SJSA1 (cell line): ENCODE results near the gene PACS1. TPM values are rescaled to one million over a fixed set of nuclear protein-coding genes. Genes with fewer than 3 reads are reported as not detected.

Source experiments
- DNase-seq, 2 experiments: peaks; one replicate each; pipeline ENCODE4 v3.0.0-alpha.2; 2015 to 2020; ENCODE audit warnings: low spot score in 2 of 2, low read depth in 1 of 2
- H3K27ac ChIP-seq: fragments of 250-450 bp; sonication (Bioruptor Pico); 2 replicates; pipeline ENCODE4 v1.5.1; 2020; ENCODE audit warnings: mild to moderate bottlenecking, moderate library complexity
- H3K27me3 ChIP-seq: fragments of 250-450 bp; sonication (Bioruptor Pico); replicated peaks from 2 replicates; pipeline ENCODE4 v1.5.1; 2020; ENCODE audit warnings: mild to moderate bottlenecking, moderate library complexity
- H3K36me3 ChIP-seq: fragments of 250-450 bp; sonication (Bioruptor Pico); 2 replicates; pipeline ENCODE4 v1.5.1; 2020; ENCODE audit warnings: mild to moderate bottlenecking
- H3K4me1 ChIP-seq: fragments of 250-450 bp; sonication (Bioruptor Pico); replicated peaks from 2 replicates; pipeline ENCODE4 v1.6.1; 2021; ENCODE audit warnings: mild to moderate bottlenecking
- H3K4me3 ChIP-seq: fragments of 250-450 bp; sonication (Bioruptor Pico); 2 replicates; pipeline ENCODE4 v1.5.1; 2020; ENCODE audit warnings: mild to moderate bottlenecking
- H3K9me3 ChIP-seq: fragments of 250-450 bp; sonication (Bioruptor Pico); replicated peaks from 2 replicates; pipeline ENCODE4 v1.5.1; 2020; ENCODE audit warnings: mild to moderate bottlenecking
- total RNA-seq: library from RNA; depleted of rRNA; stranded (reverse); fragments of >200 nt; shearing (Covaris generic); gene quantifications from 2 replicates; pipeline ENCODE4 v1.2.3, GENCODE V29; 2014; rRNA removed

The PACS1 gene
- total RNA-seq, 1 experiment from 2014 or later = 37.1 TPM

DNA sequence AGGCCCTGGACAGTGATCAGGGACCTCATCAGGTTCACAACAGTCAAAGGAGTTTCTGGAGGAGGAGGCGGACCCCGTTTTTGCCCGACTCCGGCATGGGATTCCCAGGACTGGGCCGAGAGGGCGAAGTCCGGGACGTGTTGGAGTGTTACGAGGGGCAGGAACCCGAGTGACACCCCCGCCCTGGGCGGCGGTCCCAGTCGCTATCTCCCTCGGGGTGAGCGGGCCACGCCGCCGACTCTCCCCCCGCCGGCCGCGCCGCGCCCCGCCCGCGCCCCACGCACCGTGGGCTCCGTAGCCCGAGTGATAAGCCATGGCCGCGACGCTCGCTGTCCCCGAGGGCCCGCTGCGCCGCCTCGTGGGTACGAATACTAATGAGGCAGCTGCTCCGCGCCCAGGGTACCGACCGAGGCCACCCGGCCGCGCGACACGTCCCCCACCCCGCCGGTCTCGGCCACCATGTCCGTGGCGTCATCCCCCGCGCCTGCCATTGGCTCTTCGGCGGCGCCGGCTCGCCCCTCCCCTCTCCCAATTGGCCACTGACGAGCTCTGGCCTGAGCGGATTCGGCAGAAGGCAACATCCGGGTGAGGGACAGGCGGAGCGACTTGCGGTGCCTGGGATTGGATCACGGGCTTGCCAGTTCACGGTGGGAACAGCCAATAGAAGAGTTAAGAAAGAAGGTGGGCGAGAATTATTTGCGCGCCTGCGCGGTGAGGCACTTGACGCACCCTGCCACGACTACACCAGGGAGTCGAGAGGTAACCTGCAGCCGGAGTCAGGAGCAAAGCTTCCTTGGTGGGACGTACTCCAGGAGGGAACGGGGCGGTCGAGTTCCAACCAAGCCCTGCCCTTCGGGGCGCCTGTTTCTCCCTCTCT is 218.8 kb downstream of the PACS1 start, which contains the start of gene YIF1A:
TSS of gene YIF1A (minus strand) at position 473 of the 877 bp plus-strand sequence. CDS start at position 315, 158 bp downstream.
- H3K27ac ChIP-seq = peak within 1 kb of the TSS; percentile 76
- peaks cover 43% of the 10 kb centered on the region for H3K36me3 ChIP-seq
- H3K4me1 ChIP-seq = peaks cover 28% of the 10 kb centered on the region
- peak within 1 kb of the TSS; percentile 77 for H3K4me3 ChIP-seq
- DNase-seq = peak; percentile 100
- H3K27me3 ChIP-seq = peaks cover 34% of the 10 kb centered on the region
- H3K9me3 ChIP-seq = 0 out of 2 replicates have a peak, but pooled peaks cover 2% of the 10 kb centered on the region

DNA sequence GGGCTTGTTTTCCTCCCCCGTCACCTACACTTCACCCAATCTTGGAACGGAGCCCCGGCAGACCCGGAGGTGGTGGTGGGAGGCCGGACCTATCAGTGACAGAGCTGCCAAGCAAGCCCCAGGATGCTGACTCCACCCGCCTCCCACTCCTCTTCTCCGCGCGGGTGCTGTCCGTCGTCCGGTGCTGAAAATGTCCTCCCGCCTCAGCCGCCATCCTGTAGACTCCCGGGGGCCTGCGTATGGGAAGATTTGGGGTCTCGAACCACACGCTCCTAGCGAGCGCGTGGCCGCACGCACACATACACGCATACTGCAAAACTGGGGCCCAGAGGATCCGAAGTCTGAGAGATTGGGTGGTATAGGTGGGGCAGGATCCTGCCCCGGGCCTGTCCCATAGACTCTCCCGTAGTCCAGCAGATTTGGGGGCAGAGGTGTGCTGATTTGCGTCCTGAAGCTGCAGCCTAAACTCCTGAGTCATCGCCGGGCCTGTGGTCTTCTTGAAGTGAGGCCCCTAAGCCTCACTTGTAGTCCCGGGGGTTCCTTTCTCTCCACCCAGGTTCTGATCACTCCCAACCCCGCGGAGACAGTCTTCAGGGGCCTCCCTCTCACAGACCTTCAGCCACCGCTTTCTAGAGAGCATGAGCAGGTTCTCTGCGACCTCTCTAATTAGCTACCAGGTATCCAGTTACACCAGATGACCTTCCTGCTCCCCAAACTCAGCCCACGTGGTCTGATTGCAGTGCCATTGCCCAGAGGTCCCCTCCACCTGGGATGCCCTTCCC is 219.7 kb downstream of the PACS1 start:
- H3K4me1 ChIP-seq = peaks cover 28% of the 10 kb centered on the region
- H3K27me3 ChIP-seq = peaks cover 37% of the 10 kb centered on the region
- H3K4me3 ChIP-seq = peak overlapping the region; percentile 77
- 0 out of 2 replicates have a peak, but pooled peaks cover 2% of the 10 kb centered on the region for H3K9me3 ChIP-seq
- peak overlapping the region; percentile 61 for H3K27ac ChIP-seq
- peaks cover 35% of the 10 kb centered on the region for H3K36me3 ChIP-seq
- DNase-seq = no peak

- Histone ChIP-seq H3K27ac (no peak overlapping the region), H3K27me3 (peaks cover 37% of the 10 kb centered on the region), H3K4me1 (peaks cover 28% of the 10 kb centered on the region), H3K9me3 (0 out of 2 replicates have a peak, but pooled peaks cover 2% of the 10 kb centered on the region), H3K4me3 (no peak overlapping the region), H3K36me3 (peaks cover 30% of the 10 kb centered on the region)
- DNase-seq = no peak
These were observed 220.2 kb downstream of the PACS1 start for GRCh38 chr11:66290330-66290621.

DNA sequence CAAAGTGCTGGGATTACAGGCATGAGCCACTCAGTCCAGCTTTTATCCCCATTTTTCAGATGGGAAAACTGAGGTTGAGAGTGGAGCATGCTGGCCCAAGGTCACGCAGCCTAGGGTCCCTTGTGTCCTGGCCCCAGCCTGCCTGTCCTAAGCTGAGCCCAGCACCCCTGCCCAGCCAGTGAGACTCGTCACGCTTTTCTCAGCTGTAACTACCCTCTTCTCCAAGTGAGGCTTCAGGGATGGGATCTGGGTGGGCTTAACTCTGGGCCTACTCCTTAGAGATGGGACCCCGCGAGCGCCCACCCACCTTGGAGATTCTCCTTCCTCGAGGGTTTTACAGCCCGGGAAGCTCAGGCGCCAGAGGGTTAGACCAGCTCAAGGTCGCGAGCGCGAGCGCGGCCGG is 221.2 kb downstream of the PACS1 start:
- DNase-seq = no peak
- Histone ChIP-seq H3K4me3 (no peak overlapping the region), H3K36me3 (peaks cover 21% of the 10 kb centered on the region), H3K27me3 (peaks cover 40% of the 10 kb centered on the region), H3K4me1 (peaks cover 28% of the 10 kb centered on the region), H3K9me3 (0 out of 2 replicates have a peak, but pooled peaks cover 2% of the 10 kb centered on the region), H3K27ac (no peak overlapping the region)

DNA sequence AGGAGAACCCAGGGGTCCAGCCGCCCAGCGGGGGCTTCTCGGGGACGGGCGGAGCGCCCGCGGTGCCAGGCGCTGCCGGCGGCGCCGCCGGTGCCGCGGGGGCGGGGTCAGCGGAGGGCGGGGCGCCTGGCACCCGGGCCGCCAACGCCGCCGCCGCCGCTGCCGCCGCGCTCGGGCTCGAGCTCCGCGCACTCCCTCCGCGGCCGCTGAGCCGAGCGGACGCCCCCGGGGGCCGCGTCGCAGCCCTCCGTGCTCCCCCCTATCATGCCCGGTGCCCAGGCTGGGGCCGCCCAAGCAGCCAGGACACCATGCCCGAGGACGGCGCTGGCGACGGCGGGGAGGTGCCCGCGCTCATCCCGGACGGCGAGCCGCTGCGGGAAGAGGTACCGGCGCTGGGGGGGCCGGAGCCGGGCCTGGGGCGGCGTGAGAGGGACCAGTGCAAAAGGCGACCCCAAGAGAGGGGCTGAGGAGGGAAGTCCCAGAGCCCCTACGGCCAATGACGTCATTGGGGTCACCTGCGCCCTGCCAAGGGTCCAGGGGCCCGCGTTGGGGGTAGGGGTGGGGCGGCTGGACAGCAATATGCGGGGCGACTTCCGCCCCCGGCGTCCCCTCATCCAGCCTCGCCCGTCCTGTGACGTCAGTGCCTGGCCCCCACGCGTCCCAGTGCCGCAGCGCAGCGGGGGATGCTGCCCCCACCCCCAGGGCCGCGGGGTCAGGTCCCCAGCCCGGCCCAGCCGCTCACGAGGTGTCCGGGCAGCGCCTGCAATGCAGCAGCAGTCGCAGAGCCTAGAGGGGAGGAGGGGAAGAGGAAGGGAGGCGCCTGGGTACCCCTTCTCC is 221.9 kb downstream of the PACS1 start, which contains the start of gene TMEM151A:
TSS of gene TMEM151A (plus strand) at position 189 of the 837 bp plus-strand sequence. CDS start at position 309, 120 bp downstream.
- H3K4me3 ChIP-seq = peak within 1 kb of the TSS; percentile 25
- H3K27me3 ChIP-seq = peaks cover 42% of the 10 kb centered on the region
- no peak for DNase-seq
- no peak within 1 kb of the TSS for H3K27ac ChIP-seq
- H3K9me3 ChIP-seq = 0 out of 2 replicates have a peak, but pooled peaks cover 2% of the 10 kb centered on the region
- peaks cover 28% of the 10 kb centered on the region for H3K4me1 ChIP-seq
- peaks cover 15% of the 10 kb centered on the region for H3K36me3 ChIP-seq

DNA sequence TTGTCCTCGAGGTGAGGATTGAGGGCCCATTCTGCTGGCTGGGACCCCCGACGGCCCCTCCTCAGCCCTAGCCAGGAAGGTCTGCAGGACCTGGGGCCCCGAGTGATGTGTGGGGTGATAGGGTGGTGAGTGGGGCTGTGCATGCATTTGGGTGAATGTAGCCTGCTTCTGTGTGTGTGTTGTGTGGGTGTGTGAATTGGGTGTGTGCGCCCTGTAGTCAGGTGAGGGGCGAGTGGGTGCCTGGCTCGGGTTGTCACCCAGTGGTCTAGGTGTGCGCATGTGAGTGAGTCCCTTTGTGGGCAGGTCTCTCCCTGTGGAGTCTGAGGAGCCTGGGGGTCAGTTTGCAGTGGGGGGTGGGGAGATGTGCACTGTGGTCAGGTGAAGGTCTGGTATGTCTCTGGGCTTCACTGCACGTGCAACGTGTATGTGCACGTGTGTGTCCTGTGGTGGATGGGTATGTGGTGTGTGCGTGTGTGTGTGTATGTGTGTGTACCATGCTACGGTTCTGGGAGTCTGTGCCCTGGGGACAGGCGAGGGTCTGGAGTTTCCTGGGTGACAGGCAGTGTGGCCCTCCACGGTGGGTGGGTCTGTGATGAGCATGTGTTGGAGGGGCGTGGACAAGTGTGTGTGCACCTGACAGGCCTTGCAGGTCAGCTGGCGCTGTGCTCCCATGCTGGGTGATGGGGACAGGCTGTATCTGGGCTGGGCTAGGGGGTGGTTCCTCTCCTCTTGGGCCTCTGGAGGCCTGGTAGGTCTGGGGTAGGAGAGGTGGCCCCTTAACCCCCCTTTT is 222.7 kb downstream of the PACS1 start:
- H3K27ac ChIP-seq = no peak overlapping the region
- 0 out of 2 replicates have a peak, but pooled peaks cover 2% of the 10 kb centered on the region for H3K9me3 ChIP-seq
- peaks cover 25% of the 10 kb centered on the region for H3K4me1 ChIP-seq
- no peak for DNase-seq
- H3K27me3 ChIP-seq = peaks cover 44% of the 10 kb centered on the region
- peaks cover 10% of the 10 kb centered on the region for H3K36me3 ChIP-seq
- no peak overlapping the region for H3K4me3 ChIP-seq

GRCh38 chr11:66293352-66293751 is 223.3 kb downstream of the PACS1 start:
- Histone ChIP-seq H3K27ac (no peak overlapping the region), H3K9me3 (0 out of 2 replicates have a peak, but pooled peaks cover 2% of the 10 kb centered on the region), H3K36me3 (peaks cover 5% of the 10 kb centered on the region), H3K4me1 (peaks cover 19% of the 10 kb centered on the region), H3K27me3 (peaks cover 44% of the 10 kb centered on the region), H3K4me3 (no peak overlapping the region)
- no peak for DNase-seq

DNA sequence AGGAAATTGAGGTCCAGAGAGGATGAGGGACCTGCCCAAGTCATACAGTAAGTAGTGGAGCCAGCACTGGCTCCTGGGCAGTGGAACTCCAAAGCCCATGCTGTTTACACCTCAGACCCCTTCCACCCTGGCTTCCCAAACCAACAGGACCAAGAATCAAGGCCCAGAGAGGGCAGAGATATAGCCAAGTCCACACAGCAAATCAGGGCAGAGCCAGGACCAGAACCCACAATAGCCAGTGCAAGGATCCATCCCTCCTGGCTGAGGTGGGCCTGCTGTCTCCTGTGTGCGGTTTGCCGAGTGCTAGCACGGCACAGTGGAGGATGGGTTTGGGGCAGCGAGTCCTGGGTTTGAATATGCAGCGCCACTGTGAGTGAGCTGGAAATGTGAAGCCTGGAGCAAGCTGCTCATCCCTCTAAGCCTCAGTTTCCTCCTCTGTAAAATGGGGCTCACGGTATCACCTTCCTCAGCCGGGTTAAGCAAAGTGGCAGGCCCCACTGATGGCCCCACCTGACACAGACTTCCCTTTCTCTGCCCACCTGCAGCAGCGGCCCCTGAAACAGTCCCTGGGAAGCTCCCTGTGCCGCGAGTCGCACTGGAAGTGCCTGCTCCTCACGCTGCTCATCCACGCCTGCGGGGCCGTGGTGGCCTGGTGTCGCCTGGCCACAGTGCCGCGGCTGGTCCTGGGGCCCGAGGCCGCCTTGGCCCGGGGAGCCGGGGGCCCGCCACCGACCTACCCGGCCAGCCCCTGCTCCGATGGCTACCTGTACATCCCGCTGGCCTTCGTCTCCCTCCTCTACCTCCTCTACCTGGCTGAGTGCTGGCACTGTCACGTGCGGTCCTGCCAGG is 223.9 kb downstream of the PACS1 start:
- peaks cover 44% of the 10 kb centered on the region for H3K27me3 ChIP-seq
- H3K27ac ChIP-seq = no peak overlapping the region
- peaks cover 18% of the 10 kb centered on the region for H3K4me1 ChIP-seq
- no peak overlapping the region for H3K4me3 ChIP-seq
- no peaks in the 10 kb centered on the region for H3K36me3 ChIP-seq
- H3K9me3 ChIP-seq = 0 out of 2 replicates have a peak, but pooled peaks cover 2% of the 10 kb centered on the region
- DNase-seq = no peak

Other genes with a start within 250 kb of the PACS1 start
- gene SNX32, start 236.3 kb upstream of the PACS1 start, total RNA-seq = 0.16 TPM in 1 of 2 replicates, not detected in the other
- 4,273 and 4,722 TPM in 2 replicates for gene CFL1, start 212.1 kb upstream of the PACS1 start, total RNA-seq
- 121 and 130 TPM in 2 replicates for gene MUS81, start 209.8 kb upstream of the PACS1 start, total RNA-seq
- 120 and 194 TPM in 2 replicates for gene EFEMP2, start 197.5 kb upstream of the PACS1 start, total RNA-seq
- 1.9 TPM in 1 of 2 replicates, not detected in the other for gene CTSW, start 190.4 kb upstream of the PACS1 start, total RNA-seq
- gene FIBP, start 181.8 kb upstream of the PACS1 start, total RNA-seq = 295 and 309 TPM in 2 replicates
- gene CCDC85B, start 179.6 kb upstream of the PACS1 start, total RNA-seq = 94.0 and 160 TPM in 2 replicates
- gene FOSL1, start 169.9 kb upstream of the PACS1 start, total RNA-seq = 72.1 and 97.5 TPM in 2 replicates
- 25.0 and 44.8 TPM in 2 replicates for gene C11orf68, start 151.2 kb upstream of the PACS1 start, total RNA-seq
- 463 and 527 TPM in 2 replicates for gene DRAP1, start 150.8 kb upstream of the PACS1 start, total RNA-seq
- gene TSGA10IP, start 124.8 kb upstream of the PACS1 start, total RNA-seq = not detected in 2 replicates
- gene SART1, start 108.5 kb upstream of the PACS1 start, total RNA-seq = 172 and 186 TPM in 2 replicates
- gene EIF1AD, start 68.1 kb upstream of the PACS1 start, total RNA-seq = 84.3 and 93.2 TPM in 2 replicates
- 116 and 140 TPM in 2 replicates for gene BANF1, start 67.8 kb upstream of the PACS1 start, total RNA-seq
- not detected in 2 replicates for gene CST6, start 58.3 kb upstream of the PACS1 start, total RNA-seq
- gene CATSPER1, start 43.8 kb upstream of the PACS1 start, total RNA-seq = 0.50 and 1.4 TPM in 2 replicates
- not detected in 2 replicates for gene GAL3ST3, start 21.1 kb upstream of the PACS1 start, total RNA-seq
- gene SF3B2, start 17.9 kb upstream of the PACS1 start, total RNA-seq = 334 and 353 TPM in 2 replicates
- 54.1 and 92.6 TPM in 2 replicates for gene KLC2, start 187.4 kb downstream of the PACS1 start, total RNA-seq
- 290 and 334 TPM in 2 replicates for gene RAB1B, start 198.4 kb downstream of the PACS1 start, total RNA-seq
- gene CNIH2, start 207.9 kb downstream of the PACS1 start, total RNA-seq = 2.8 and 6.2 TPM in 2 replicates
- gene YIF1A, start 218.9 kb downstream of the PACS1 start, total RNA-seq = 162 and 245 TPM in 2 replicates
- gene TMEM151A, start 221.6 kb downstream of the PACS1 start, total RNA-seq = 0.60 and 0.61 TPM in 2 replicates
- 576 and 629 TPM in 2 replicates for gene CD248, start 246.8 kb downstream of the PACS1 start, total RNA-seq